Activated T-cell treated with anti-CD3 and anti-CD28 coated beads, Interleukin-2, amount 50 U/mL, for 24 hours (primary cell): ENCODE measurements around the gene HEG1.

Source experiments
- DNase-seq: peaks from one replicate; pipeline ENCODE4 v3.0.0-alpha.2; 2020
- H3K27ac Mint-ChIP-seq: 2 replicates; pipeline ENCODE4 v1.8.0; 2020; ENCODE audit warnings: mild to moderate bottlenecking, mixed read lengths
- H3K27me3 Mint-ChIP-seq: 2 replicates; pipeline ENCODE4 v1.8.0; 2020; ENCODE audit warnings: mixed read lengths
- H3K36me3 Mint-ChIP-seq: 2 replicates; pipeline ENCODE4 v1.8.0; 2020; ENCODE audit warnings: low read depth, mixed read lengths
- H3K4me1 Mint-ChIP-seq: 2 replicates; pipeline ENCODE4 v1.8.0; 2020; ENCODE audit warnings: low read depth, mixed read lengths
- H3K4me3 Mint-ChIP-seq: 2 replicates; pipeline ENCODE4 v1.8.0; 2020; ENCODE audit warnings: mild to moderate bottlenecking, moderate library complexity, mixed read lengths
- H3K9me3 Mint-ChIP-seq: 2 replicates; pipeline ENCODE4 v1.8.0; 2020; ENCODE audit warnings: mixed read lengths

The HEG1 gene

GRCh38 chr3:124928333-124929202 lies 127.2 kb downstream of the HEG1 start:
- H3K4me1 Mint-ChIP-seq, result peaks cover 2% of the 10 kb centered on the region
- no peak overlapping the region for H3K27ac Mint-ChIP-seq
- H3K27me3 Mint-ChIP-seq, result no peaks in the 10 kb centered on the region
- H3K9me3 Mint-ChIP-seq, result no peaks in the 10 kb centered on the region
- DNase-seq, result peak; percentile 57
- no peak overlapping the region for H3K4me3 Mint-ChIP-seq
- H3K36me3 Mint-ChIP-seq, result no peaks in the 10 kb centered on the region

- Mint-ChIP-seq H3K27ac (no peak overlapping the region), H3K36me3 (no peaks in the 10 kb centered on the region), H3K9me3 (no peaks in the 10 kb centered on the region), H3K4me3 (no peak overlapping the region), H3K4me1 (peaks cover 2% of the 10 kb centered on the region), H3K27me3 (no peaks in the 10 kb centered on the region)
- no peak for DNase-seq
Observed at GRCh38 chr3:124927574-124928045, 128.2 kb downstream of the HEG1 start.

- Mint-ChIP-seq H3K27me3 (no peaks in the 10 kb centered on the region), H3K4me1 (peaks cover 2% of the 10 kb centered on the region), H3K27ac (no peak overlapping the region), H3K9me3 (no peaks in the 10 kb centered on the region), H3K36me3 (no peaks in the 10 kb centered on the region), H3K4me3 (no peak overlapping the region)
- DNase-seq, result no peak
Observed at GRCh38 chr3:124926426-124927101, 129.2 kb downstream of the HEG1 start.

GRCh38 chr3:124924741-124925140 lies 131.1 kb downstream of the HEG1 start:
- no peak for DNase-seq
- Mint-ChIP-seq H3K27me3 (no peaks in the 10 kb centered on the region), H3K9me3 (no peaks in the 10 kb centered on the region), H3K4me3 (no peak overlapping the region), H3K36me3 (no peaks in the 10 kb centered on the region), H3K27ac (no peak overlapping the region), H3K4me1 (peaks cover 2% of the 10 kb centered on the region)

GRCh38 chr3:124923833-124924232 lies 132.0 kb downstream of the HEG1 start:
- H3K27me3 Mint-ChIP-seq, result peaks cover 4% of the 10 kb centered on the region
- H3K4me3 Mint-ChIP-seq, result no peak overlapping the region
- no peak for DNase-seq
- H3K27ac Mint-ChIP-seq, result no peak overlapping the region
- peaks cover 2% of the 10 kb centered on the region for H3K4me1 Mint-ChIP-seq
- H3K9me3 Mint-ChIP-seq, result no peaks in the 10 kb centered on the region
- no peaks in the 10 kb centered on the region for H3K36me3 Mint-ChIP-seq

GRCh38 chr3:124920718-124921117 lies 135.1 kb downstream of the HEG1 start:
- no peak overlapping the region for H3K27ac Mint-ChIP-seq
- no peak overlapping the region for H3K4me3 Mint-ChIP-seq
- DNase-seq, result no peak
- H3K27me3 Mint-ChIP-seq, result peaks cover 13% of the 10 kb centered on the region
- no peaks in the 10 kb centered on the region for H3K9me3 Mint-ChIP-seq
- H3K36me3 Mint-ChIP-seq, result no peaks in the 10 kb centered on the region
- no peaks in the 10 kb centered on the region for H3K4me1 Mint-ChIP-seq

GRCh38 chr3:124919756-124920155 lies 136.0 kb downstream of the HEG1 start:
- Mint-ChIP-seq H3K4me3 (no peak overlapping the region), H3K27me3 (peaks cover 13% of the 10 kb centered on the region), H3K27ac (no peak overlapping the region), H3K9me3 (no peaks in the 10 kb centered on the region), H3K4me1 (no peaks in the 10 kb centered on the region), H3K36me3 (no peaks in the 10 kb centered on the region)
- DNase-seq, result no peak

GRCh38 chr3:124918524-124918923 lies 137.3 kb downstream of the HEG1 start:
- Mint-ChIP-seq H3K36me3 (no peaks in the 10 kb centered on the region), H3K9me3 (no peaks in the 10 kb centered on the region), H3K4me3 (no peak overlapping the region), H3K27ac (no peak overlapping the region), H3K4me1 (no peaks in the 10 kb centered on the region), H3K27me3 (peaks cover 13% of the 10 kb centered on the region)
- no peak for DNase-seq

- peaks cover 13% of the 10 kb centered on the region for H3K27me3 Mint-ChIP-seq
- H3K4me1 Mint-ChIP-seq, result no peaks in the 10 kb centered on the region
- no peaks in the 10 kb centered on the region for H3K9me3 Mint-ChIP-seq
- DNase-seq, result no peak
- H3K27ac Mint-ChIP-seq, result no peak overlapping the region
- H3K36me3 Mint-ChIP-seq, result no peaks in the 10 kb centered on the region
- no peak overlapping the region for H3K4me3 Mint-ChIP-seq
Observed at GRCh38 chr3:124916837-124917409, 138.9 kb downstream of the HEG1 start.
